Right ventricle myocardium superior (tissue), 1 donor: ENCODE results near the gene ERCC4. TPM values are rescaled to one million over a fixed set of nuclear protein-coding genes. Genes with fewer than 3 reads are reported as not detected.
A peak's percentile ranks its signal among the peaks of the same experiment; 100 is the strongest.

Experiments
- ATAC-seq: fragments of 200-7000 bp; cut with Tn5 transposase; one replicate; pipeline ENCODE4 v1.9.1; 2020; ENCODE audit warnings: mild to moderate bottlenecking; ENCODE audit not compliant: poor library complexity
- DNase-seq: peaks from one replicate; pipeline ENCODE4 v3.0.0-alpha.2; 2020
- intact Hi-C: fragments of 100-400 bp; cut with DNase I; formaldehyde crosslinking; loops from one replicate; pipeline ENCODE4 v1.11.2; 2022
- total RNA-seq: library from RNA; stranded (reverse); fragmentation: NEBNext Ultra II Directional; extraction: Animal tissue kit (Norgen Biotek cat#: 25700); gene quantifications from one replicate; pipeline ENCODE4 v1.2.1, GENCODE V29; 2021
- donor health status: DM: no; HTN: yes; CAD: no; lungs with severe emphysema.

The ERCC4 gene
- total RNA-seq, 1 donor from 2014 or later = 6.0 TPM

DNA sequence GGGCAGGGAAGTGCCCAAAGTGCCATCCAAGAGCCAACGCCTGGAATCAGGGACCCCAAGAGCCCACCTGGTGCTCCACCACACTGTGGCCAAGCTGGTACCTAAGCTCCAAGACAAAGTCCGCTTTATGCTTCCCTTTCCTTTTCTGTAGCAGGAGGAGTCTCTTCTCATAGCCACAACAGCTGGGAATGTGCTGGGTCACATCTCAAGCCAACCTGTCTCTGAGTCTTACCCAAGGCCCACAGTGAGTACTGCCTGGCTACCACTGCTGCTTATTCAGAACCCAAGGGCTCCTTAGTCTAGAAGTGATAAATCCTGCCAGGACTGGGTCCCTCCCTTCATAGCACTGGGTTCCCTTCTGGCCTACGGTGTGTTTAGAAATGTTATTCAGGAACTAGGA is 49.8 kb downstream of the ERCC4 start:
- ATAC-seq (no peak), DNase-seq (no peak)
- intact Hi-C loops = no loop called here

DNA sequence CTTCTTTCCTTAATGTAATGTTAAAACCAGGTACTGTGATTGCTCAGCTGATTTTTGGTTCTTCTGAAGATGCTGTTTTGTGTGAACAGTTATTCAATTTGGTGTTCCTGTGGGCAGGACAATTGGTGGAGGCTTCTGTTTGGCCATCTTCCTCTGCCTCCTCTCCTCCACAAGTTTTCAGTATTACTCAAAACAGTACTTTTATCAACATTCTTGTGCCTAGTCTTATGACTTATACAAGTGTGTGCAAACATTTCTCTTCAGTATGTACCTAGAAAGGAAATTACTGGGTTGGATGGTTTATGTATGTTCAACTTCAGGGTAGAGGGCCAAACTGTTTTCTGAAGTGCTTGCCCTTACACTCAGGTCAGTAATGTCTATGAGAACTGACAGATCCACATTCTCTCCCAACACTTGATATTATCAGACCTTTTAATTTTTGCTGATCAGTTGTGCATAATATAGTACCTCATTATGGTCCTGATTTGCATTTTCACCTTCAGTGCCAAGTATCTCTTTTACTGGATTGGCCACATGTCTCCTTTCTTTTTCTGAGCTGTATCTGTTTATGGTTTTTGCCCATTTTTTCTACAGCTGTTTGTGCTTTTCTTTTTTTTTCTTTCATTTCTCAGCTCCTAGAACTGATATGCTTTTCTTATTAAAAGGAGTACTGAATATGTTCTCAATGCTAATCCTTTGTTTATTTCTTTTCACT is 50.9 kb downstream of the ERCC4 start:
- no peak for ATAC-seq
- no peak for DNase-seq
- intact Hi-C loops = no loop called here

DNA sequence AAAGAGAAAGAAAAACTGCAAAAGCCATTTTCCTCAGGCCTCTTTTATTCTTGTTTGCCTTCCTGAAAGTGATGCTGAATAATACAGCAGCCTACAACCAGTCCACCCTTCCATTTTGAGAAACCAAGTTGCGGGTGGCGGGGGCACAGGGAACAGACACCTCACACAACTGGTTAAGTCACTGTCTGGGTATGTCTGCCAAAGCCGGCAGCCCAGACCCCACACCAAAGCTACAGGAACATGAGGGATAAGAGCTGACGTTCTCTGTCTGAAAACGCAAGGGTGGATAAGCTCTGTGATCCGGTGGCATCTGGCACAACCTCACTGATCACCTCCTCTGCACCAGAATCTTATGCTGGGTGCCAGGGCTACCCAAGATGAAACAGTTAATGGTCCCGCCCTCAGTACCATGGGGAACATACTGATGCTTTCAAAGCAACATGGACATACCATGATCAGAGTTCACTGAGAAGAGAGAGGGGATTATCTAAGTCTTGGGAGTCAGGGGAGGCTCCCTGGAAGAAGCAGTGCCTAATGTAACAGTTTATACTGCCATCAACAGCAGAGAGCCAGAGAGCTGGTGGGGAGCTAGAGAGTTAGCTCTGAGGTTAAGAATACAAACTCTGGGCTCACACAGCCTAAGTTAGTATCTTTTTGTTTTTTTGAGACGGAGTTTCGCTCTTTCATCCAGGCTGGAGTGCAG is 53.5 kb downstream of the ERCC4 start:
- DNase-seq (no peak), ATAC-seq (no peak)
- intact Hi-C loops = no loop called here

DNA sequence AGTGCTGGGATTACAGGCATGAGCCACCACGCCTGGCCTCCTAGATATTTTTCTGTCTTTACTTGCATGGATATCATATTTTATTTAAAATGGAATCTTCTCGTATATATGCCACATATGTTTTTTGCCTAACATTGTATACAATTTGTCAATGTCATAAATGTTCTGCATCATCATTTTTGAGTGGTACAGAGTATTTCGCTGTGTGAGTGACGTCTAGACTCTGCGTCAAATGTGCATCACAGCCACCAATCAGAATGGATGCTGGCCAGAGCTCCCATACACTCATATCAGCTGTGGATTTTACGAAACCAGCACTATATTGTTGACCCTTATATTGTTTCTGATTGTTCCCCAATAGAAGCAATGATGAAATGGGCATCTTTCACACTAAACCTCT is 57.2 kb downstream of the ERCC4 start:
- no peak for ATAC-seq
- intact Hi-C loops = no loop called here

DNA sequence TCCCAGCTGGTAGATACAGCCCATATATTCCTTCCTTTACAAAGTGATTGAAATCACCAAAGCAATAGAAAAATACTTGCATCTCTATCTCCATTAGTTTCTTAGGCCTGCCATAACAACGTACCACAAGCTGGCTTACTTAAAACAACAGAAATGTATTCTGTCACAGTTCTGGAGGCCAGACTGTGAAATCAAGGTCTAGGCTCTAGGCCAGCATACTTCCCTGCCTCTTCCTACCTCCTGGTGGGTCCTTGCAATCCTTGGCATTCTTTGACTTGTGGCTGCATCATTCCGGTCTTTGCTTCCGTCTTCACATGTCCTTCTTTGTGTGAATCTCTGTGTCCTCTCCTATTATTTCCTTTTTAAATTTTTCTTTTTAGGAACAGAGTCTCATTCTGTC is 62.5 kb downstream of the ERCC4 start:
- ATAC-seq (no peak), DNase-seq (no peak)
- intact Hi-C loops = no loop called here

More for the DNA sequence above, 57.2 kb downstream of the ERCC4 start:
- no peak for DNase-seq

DNA sequence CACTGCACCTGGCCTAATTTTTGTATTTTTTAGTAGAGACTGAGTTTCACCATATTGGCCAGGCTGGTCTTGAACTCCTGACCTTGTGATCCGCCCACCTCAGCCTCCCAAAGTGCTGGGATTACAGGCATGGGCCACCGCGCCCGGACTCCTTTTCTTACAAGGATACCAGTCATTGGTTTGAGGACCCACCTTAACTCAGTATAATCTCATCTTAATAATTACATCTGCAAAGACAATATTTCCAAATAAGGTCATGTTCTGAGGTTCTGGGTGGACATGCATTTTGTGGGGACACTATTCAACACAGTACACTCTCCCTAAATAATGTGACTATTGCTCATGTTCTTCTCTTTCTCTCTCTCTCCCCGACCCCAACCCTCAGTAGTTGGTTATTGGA is 63.7 kb downstream of the ERCC4 start:
- ATAC-seq = no peak
- no peak for DNase-seq
- intact Hi-C loops = no loop called here

DNA sequence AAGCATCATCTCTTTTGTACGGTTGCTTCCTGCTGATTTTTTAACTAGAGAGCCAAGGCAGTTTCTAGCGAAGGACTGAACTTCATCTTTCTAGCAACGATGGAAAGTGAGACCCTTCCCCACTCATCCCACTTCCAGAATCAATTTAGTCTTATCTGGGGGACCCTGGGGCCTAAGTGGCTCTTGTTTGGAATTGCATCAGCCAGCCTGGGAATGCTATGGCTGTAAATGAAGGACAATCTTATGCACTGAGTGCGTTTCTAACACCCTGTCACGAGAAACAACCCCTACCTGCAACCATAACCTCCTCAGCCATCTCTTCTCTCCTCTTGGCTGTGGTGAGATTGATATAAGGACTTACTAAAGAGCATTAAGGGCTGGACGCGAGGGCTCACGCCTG is 64.8 kb downstream of the ERCC4 start:
- DNase-seq = no peak
- intact Hi-C loops = no loop called here
- ATAC-seq = no peak

DNA sequence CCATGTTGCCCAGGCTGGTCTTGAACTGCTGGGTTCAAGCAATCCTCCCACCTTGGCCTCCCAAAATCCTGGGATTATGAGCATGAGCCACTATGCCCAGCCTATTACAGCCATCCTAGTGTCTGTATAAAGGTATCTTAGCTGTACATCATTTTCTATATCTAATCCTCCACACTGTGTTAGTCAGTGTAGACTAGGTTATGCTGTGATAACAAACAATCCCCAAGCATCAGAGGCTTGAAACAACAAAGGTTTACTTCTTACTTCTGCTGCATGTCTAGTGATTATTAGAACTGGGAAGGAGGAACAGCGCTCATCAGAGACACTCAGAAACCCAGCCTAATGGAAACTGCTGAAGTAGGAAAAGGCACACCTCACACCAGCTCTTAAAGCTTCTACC is 68.1 kb downstream of the ERCC4 start:
- ATAC-seq (no peak), DNase-seq (no peak)
- intact Hi-C loops = no loop called here

DNA sequence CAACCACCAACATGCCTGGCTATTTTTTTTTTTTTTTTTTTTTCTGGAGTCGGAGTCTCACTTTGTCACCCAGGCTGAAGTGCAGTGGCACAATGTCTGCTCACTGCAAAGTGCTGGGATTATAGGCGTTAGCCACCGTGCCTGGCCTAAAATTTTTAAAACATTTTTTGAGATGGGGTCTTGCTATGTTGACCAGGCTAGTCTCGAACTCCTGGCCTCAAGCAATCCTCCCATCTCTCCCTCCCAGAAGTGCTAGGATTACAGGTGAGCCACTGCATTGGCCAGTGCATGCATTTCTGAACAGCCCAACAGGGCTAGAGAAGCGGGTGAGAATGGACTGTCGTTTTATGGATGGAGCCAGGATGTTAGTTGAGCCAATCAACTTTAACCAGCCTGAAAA is 72.4 kb downstream of the ERCC4 start:
- intact Hi-C loops = no loop called here
- no peak for DNase-seq
- no peak for ATAC-seq

DNA sequence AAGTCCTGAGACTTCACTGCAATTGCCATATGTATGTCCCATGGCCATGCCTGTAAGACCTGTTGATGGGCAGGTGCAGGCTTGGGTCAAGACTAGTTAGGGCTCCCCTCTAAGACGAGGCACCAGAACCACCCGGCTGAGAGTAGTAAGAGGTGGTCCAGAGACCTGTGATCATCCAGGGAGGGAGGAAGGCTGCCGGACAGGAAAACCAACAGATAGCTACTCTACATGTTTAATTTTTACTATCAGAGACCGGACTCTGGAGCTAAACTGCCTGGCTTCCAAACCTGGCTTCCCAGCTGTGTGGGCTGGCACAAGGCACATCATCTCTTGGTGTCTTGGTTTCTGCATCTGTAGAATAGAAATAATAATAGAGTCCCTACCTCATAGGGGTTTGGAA is 73.0 kb downstream of the ERCC4 start:
- DNase-seq = no peak
- intact Hi-C loops = no loop called here
- ATAC-seq = no peak

DNA sequence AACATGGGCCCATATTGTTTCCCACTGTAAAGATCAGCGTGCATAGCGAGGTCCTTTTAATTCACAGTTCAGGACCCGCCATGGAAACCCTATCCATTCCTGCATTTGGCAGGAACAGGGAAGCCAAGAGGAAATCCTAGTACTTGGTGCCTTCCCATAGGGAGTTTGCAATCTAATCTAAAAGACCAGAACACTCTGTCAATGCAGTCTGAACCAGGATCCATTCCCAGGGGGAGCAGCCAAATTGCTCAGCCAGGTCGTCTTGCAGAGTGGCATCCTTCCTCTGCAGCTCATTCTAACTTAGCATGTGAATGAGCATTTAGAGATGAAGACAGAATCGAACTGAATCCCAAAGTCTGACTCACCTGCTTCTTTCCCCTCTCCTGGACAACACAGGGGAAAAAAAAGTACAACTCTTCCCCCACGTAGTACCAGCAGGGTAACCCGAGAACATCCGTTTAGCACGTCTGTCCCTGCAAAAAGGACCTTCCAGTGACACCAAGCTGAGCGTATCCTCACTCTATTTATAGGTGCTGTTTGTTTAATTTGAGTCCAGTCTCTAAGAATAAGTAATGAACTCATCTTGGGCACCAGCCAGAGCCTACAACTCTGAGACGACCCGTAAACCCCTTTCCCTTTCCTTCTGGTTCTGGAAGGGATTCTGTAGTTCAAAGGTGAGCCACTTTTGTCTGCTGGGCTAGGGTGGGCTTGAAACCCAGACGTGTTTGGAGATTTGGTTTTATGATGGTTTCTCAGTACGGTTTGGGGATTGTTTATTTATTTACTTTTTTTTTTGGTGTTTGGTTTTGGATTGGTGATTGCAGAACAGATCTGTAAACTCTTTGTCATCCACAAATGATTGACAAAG is 74.5 kb downstream of the ERCC4 start:
- ATAC-seq = peak; percentile 87
- no peak for DNase-seq
- intact Hi-C loops = no loop called here

DNA sequence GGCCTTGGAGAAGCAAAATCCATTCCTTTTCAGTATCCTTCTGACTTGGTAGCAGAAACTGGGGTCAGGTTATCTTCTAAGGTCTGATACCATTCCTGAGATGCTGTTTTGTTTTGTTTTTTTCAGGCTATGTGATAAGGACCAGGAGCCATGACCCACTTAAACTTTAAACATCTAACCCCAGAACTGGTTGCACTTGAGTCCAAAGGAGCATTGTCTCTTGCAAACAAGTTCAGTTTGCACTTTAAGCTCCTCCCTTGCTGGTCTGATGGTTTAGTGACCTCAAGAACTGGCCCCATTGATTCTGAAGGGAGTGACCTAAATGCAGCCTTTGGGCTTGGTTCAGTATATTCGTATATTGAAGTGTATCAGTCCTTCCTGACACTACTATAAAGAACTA is 75.2 kb downstream of the ERCC4 start:
- ATAC-seq (no peak), DNase-seq (no peak)
- intact Hi-C loops = no loop called here

DNA sequence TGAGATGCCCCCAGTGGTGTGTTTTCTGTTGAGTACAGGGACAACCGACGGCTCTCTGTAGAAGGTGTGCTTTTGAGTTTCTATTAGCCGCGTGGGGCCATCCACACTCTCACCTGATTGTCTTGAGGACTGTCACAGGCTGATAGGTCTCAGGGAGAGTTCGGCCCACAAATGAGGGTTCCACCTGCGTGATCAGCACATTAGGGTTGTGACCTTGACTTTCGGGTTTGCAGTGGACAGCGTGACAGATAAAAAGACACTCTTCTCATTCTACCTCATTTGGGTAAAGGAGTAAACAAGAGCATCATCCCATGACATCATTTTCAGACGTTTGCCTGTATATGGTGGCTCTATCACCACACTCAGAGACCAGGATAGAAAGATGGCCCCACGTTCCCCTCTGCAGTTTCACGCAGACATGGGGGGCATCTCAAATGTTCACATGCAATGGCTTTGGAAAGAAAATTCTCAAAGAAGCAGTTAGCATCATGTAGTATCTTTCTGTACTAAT is 76.9 kb downstream of the ERCC4 start:
- ATAC-seq = no peak
- intact Hi-C loops = no loop called here
- DNase-seq = no peak

DNA sequence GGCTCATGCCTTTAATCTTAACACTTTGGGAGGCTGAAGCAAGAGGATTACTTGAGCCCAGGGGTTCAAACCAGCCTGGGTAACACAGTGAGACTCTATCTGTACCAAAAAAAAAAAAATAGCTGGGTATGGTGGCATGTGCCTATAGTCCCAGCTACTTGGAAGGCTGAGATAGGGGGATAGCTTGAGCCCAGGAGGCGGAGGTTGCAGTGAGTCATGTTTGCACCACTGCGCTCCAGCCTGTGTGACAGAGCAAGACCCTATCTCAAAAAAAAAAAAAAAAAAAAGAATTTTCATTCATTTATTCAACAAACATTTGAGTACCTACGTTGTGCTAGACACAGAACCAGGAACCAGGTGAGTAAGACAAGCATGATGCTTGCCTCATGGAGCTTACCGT is 77.6 kb downstream of the ERCC4 start:
- no peak for ATAC-seq
- DNase-seq = no peak
- intact Hi-C loops = no loop called here

DNA sequence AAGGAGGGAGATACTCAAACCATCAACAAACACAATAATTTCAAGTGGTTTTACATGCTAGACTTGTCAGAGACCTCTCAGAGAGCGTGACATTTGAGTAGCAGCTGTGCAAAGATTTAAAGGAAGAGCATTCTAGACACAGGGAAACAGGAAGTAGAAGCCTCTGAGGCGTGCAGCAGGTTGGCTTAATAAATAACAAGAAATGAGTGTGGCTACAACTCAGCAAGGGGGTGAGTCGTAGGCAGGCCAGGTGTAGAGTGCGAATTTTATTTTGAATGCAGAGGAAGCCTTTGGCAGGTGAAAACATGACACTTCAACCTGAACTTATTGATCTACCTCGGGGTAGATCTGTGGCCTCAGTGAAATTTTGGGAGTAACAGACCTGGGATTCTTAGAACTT is 78.0 kb downstream of the ERCC4 start:
- DNase-seq (no peak), ATAC-seq (no peak)
- intact Hi-C loops = no loop called here

DNA sequence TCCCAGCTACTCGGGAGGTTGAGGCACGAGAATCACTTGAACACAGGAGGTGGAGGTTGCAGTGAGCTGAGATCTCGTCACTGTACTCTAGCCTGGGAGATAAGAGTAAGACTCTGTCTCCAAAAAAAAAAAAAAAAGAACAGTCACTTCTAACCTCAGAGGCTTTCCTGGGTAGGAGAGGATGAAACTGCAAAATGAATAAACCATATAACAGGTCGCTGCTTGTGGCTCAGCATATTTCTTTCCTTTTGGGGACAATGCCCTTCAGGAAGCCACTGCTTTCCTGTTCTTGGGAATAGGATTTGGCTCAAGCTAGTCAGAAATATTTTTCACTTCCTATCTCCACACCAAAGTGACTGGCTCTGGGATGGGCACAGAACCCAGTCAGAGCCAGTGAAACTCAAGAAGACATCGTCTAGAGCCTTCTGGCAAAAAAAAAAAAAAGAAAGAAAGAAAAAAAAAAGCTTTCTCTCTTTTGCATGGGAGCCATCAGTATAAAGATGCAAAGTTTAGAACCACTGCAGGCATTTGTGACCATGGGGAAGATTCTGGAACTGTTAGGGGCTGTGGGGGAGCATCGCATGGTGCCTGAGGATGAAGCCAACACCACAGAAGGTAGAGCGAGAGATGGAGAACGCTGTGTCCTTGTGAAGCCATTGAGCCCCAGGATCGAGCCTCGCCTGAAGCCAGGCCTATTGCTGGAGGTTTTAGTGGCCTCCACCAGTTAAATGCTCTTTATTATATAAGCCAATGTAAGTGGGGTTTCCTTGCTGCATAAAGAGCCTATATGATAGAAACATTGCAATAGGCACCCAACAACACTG is 79.3 kb downstream of the ERCC4 start:
- intact Hi-C loops = no loop called here
- no peak for ATAC-seq
- DNase-seq = no peak

DNA sequence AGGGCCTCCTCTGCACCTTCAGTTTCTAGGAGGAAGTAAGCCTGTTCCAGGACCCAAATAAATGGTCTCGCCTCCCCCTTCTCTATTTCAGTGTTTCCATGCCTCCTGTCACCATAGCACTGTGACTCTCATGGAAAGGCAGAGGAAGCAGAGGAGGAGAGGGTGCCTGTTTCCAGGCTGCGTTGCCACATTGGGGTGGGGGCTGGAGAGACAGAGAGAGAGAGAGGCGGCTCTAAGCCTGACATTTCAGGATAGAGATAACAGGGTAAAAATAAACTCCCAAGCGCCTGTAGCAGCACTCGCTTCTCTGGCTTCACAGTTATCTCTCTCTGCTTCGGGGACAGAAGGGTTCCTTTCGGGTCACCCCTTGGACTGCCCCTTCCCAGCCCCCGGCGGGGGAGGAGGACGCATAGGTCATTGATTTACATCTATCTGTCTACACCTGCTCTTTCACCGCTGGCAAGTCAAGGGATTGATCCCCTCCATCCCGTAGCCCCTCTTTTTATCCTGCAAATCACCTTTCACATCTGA is 80.0 kb downstream of the ERCC4 start:
- intact Hi-C loops = loop anchor here (10.0 kb wide), 1 partner anchor 45 kb away; no protein-coding TSS in a partner anchor
- peak; percentile 85 for ATAC-seq
- DNase-seq = peak; percentile 51

DNA sequence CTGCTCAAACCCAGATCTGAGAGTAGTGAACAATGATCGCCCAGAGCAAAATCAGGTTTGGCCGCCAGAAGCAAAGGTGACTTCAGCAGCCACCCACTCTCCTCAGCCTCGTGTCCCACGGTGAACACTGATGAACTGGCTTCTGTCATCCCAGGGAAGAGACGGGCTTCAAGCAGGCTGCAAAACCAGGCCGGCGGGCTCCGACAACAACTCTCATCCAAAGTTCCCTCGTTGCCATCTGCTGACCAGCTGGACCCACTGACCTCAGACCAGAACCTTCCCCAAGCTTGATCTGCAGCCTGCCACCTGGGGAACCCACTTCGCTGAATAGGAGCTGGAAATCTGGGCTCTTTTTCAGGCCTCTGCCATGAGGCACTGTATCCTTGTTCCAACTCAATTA is 81.6 kb downstream of the ERCC4 start:
- ATAC-seq = no peak
- intact Hi-C loops = loop anchor here (10.0 kb wide), 1 partner anchor 47 kb away; no protein-coding TSS in a partner anchor
- no peak for DNase-seq
